ENCODE measurements around the gene CDKAL1.

Gene CDKAL1

GRCh38 chr6:20771409-20771808 is 237.2 kb downstream of the CDKAL1 start:
- H2BK12ac ChIP-seq (ENCODE audit: low read length in 2 of 2): no peak overlapping the region
- H3K36me3 ChIP-seq (ENCODE audit: control insufficient read depth in 1 of 2, insufficient read depth in 2 of 2, low read depth in 1 of 2, low read length in 2 of 2): no peaks in the 10 kb centered on the region
- no peak overlapping the region for H3K23ac ChIP-seq (ENCODE audit: low read length in 2 of 2)
- no peak overlapping the region for H3K4me2 ChIP-seq (ENCODE audit: low read length, poor library complexity, severe bottlenecking)
- H2BK5ac ChIP-seq (ENCODE audit: low read depth, low read length, poor library complexity, severe bottlenecking): no peak overlapping the region
- H3K4me1 ChIP-seq (ENCODE audit: control insufficient read depth, insufficient read depth, low read depth, low read length): no peaks in the 10 kb centered on the region
- DNase-seq: no peak
- no peaks in the 10 kb centered on the region for H3K27me3 ChIP-seq (ENCODE audit: control insufficient read depth in 1 of 2, insufficient read depth in 1 of 2, low read length in 2 of 2)
- H2BK120ac ChIP-seq (ENCODE audit: low read depth, low read length): no peak overlapping the region
- no peak overlapping the region for H3K27ac ChIP-seq (ENCODE audit: low read length, poor library complexity, severe bottlenecking)
- H4K8ac ChIP-seq (ENCODE audit: low read length): no peak overlapping the region
- no peaks in the 10 kb centered on the region for H3K79me1 ChIP-seq (replicated peaks; ENCODE audit: low read length, poor library complexity, severe bottlenecking)
- H3K14ac ChIP-seq (ENCODE audit: low read length in 2 of 2): no peak overlapping the region
- no peak overlapping the region for H3K18ac ChIP-seq (ENCODE audit: low read depth in 1 of 2, low read length in 2 of 2)
- no peak overlapping the region for H2BK15ac ChIP-seq (ENCODE audit: low read depth, poor library complexity, severe bottlenecking)
- no peak overlapping the region for H3K9ac ChIP-seq (ENCODE audit: low read length)
- WGBS: 66% methylated on average over 6 of the region's 6 CpGs
- H4K91ac ChIP-seq (ENCODE audit: low read length): no peak overlapping the region
- H2AK5ac ChIP-seq (ENCODE audit: low read length, severe bottlenecking): no peak overlapping the region
- H2AFZ ChIP-seq (ENCODE audit: low read depth, low read length): no peak overlapping the region
- no peaks in the 10 kb centered on the region for H3K9me3 ChIP-seq (ENCODE audit: control insufficient read depth, low read length)
- H3K4me3 ChIP-seq (ENCODE audit: insufficient read depth in 1 of 2, low read depth in 1 of 2, low read length in 2 of 2): no peak overlapping the region
- H3K4ac ChIP-seq (ENCODE audit: low read depth in 1 of 2, low read length in 2 of 2): no peak overlapping the region

GRCh38 chr6:20773822-20774221 is 239.6 kb downstream of the CDKAL1 start:
- no peaks in the 10 kb centered on the region for H3K27me3 ChIP-seq (ENCODE audit: control insufficient read depth in 1 of 2, insufficient read depth in 1 of 2, low read length in 2 of 2)
- 100% methylated on average over 1 of the region's 1 CpG for WGBS
- no peak overlapping the region for H3K23ac ChIP-seq (ENCODE audit: low read length in 2 of 2)
- no peak overlapping the region for H3K4me3 ChIP-seq (ENCODE audit: insufficient read depth in 1 of 2, low read depth in 1 of 2, low read length in 2 of 2)
- no peak overlapping the region for H3K9ac ChIP-seq (ENCODE audit: low read length)
- no peak overlapping the region for H3K27ac ChIP-seq (ENCODE audit: low read length, poor library complexity, severe bottlenecking)
- no peaks in the 10 kb centered on the region for H3K4me1 ChIP-seq (ENCODE audit: control insufficient read depth, insufficient read depth, low read depth, low read length)
- H4K8ac ChIP-seq (ENCODE audit: low read length): no peak overlapping the region
- no peak overlapping the region for H3K4me2 ChIP-seq (ENCODE audit: low read length, poor library complexity, severe bottlenecking)
- H2BK120ac ChIP-seq (ENCODE audit: low read depth, low read length): no peak overlapping the region
- H3K4ac ChIP-seq (ENCODE audit: low read depth in 1 of 2, low read length in 2 of 2): no peak overlapping the region
- no peak overlapping the region for H2BK5ac ChIP-seq (ENCODE audit: low read depth, low read length, poor library complexity, severe bottlenecking)
- no peak overlapping the region for H2AK5ac ChIP-seq (ENCODE audit: low read length, severe bottlenecking)
- H3K36me3 ChIP-seq (ENCODE audit: control insufficient read depth in 1 of 2, insufficient read depth in 2 of 2, low read depth in 1 of 2, low read length in 2 of 2): no peaks in the 10 kb centered on the region
- H3K14ac ChIP-seq (ENCODE audit: low read length in 2 of 2): no peak overlapping the region
- no peak overlapping the region for H2AFZ ChIP-seq (ENCODE audit: low read depth, low read length)
- DNase-seq: no peak
- no peak overlapping the region for H4K91ac ChIP-seq (ENCODE audit: low read length)
- peaks cover 2% of the 10 kb centered on the region for H3K79me1 ChIP-seq (replicated peaks; ENCODE audit: low read length, poor library complexity, severe bottlenecking)
- no peaks in the 10 kb centered on the region for H3K9me3 ChIP-seq (ENCODE audit: control insufficient read depth, low read length)
- no peak overlapping the region for H2BK12ac ChIP-seq (ENCODE audit: low read length in 2 of 2)
- H2BK15ac ChIP-seq (ENCODE audit: low read depth, poor library complexity, severe bottlenecking): no peak overlapping the region
- no peak overlapping the region for H3K18ac ChIP-seq (ENCODE audit: low read depth in 1 of 2, low read length in 2 of 2)

GRCh38 chr6:20775981-20776380 is 241.7 kb downstream of the CDKAL1 start:
- WGBS: 100% methylated on average over 1 of the region's 1 CpG

GRCh38 chr6:20777801-20778200 is 243.5 kb downstream of the CDKAL1 start:
- H3K4me3 ChIP-seq (ENCODE audit: insufficient read depth in 1 of 2, low read depth in 1 of 2, low read length in 2 of 2): no peak overlapping the region
- no peak overlapping the region for H3K18ac ChIP-seq (ENCODE audit: low read depth in 1 of 2, low read length in 2 of 2)
- DNase-seq: no peak
- no peak overlapping the region for H4K91ac ChIP-seq (ENCODE audit: low read length)
- H2AFZ ChIP-seq (ENCODE audit: low read depth, low read length): no peak overlapping the region
- no peak overlapping the region for H2BK5ac ChIP-seq (ENCODE audit: low read depth, low read length, poor library complexity, severe bottlenecking)
- H3K9me3 ChIP-seq (ENCODE audit: control insufficient read depth, low read length): no peaks in the 10 kb centered on the region
- peaks cover 2% of the 10 kb centered on the region for H3K79me1 ChIP-seq (replicated peaks; ENCODE audit: low read length, poor library complexity, severe bottlenecking)
- no peaks in the 10 kb centered on the region for H3K4me1 ChIP-seq (ENCODE audit: control insufficient read depth, insufficient read depth, low read depth, low read length)
- no peaks in the 10 kb centered on the region for H3K27me3 ChIP-seq (ENCODE audit: control insufficient read depth in 1 of 2, insufficient read depth in 1 of 2, low read length in 2 of 2)
- H2BK15ac ChIP-seq (ENCODE audit: low read depth, poor library complexity, severe bottlenecking): no peak overlapping the region
- no peak overlapping the region for H3K23ac ChIP-seq (ENCODE audit: low read length in 2 of 2)
- H4K8ac ChIP-seq (ENCODE audit: low read length): no peak overlapping the region
- H3K14ac ChIP-seq (ENCODE audit: low read length in 2 of 2): no peak overlapping the region
- no peak overlapping the region for H3K4ac ChIP-seq (ENCODE audit: low read depth in 1 of 2, low read length in 2 of 2)
- H3K9ac ChIP-seq (ENCODE audit: low read length): no peak overlapping the region
- H2BK120ac ChIP-seq (ENCODE audit: low read depth, low read length): no peak overlapping the region
- no peak overlapping the region for H2AK5ac ChIP-seq (ENCODE audit: low read length, severe bottlenecking)
- no peak overlapping the region for H2BK12ac ChIP-seq (ENCODE audit: low read length in 2 of 2)
- no peak overlapping the region for H3K4me2 ChIP-seq (ENCODE audit: low read length, poor library complexity, severe bottlenecking)
- H3K27ac ChIP-seq (ENCODE audit: low read length, poor library complexity, severe bottlenecking): no peak overlapping the region
- peaks cover 0 to 5% of the 10 kb centered on the region in 2 experiments for H3K36me3 ChIP-seq (ENCODE audit: control insufficient read depth in 1 of 2, insufficient read depth in 2 of 2, low read depth in 1 of 2, low read length in 2 of 2)

More at GRCh38 chr6:20775981-20776380, 241.7 kb downstream of the CDKAL1 start:
- no peaks in the 10 kb centered on the region for H3K4me1 ChIP-seq (ENCODE audit: control insufficient read depth, insufficient read depth, low read depth, low read length)
- no peak overlapping the region for H3K4me3 ChIP-seq (ENCODE audit: insufficient read depth in 1 of 2, low read depth in 1 of 2, low read length in 2 of 2)
- H3K14ac ChIP-seq (ENCODE audit: low read length in 2 of 2): no peak overlapping the region
- H2AK5ac ChIP-seq (ENCODE audit: low read length, severe bottlenecking): no peak overlapping the region
- H4K91ac ChIP-seq (ENCODE audit: low read length): no peak overlapping the region
- H2AFZ ChIP-seq (ENCODE audit: low read depth, low read length): no peak overlapping the region
- no peaks in the 10 kb centered on the region for H3K36me3 ChIP-seq (ENCODE audit: control insufficient read depth in 1 of 2, insufficient read depth in 2 of 2, low read depth in 1 of 2, low read length in 2 of 2)
- no peak for DNase-seq
- no peak overlapping the region for H3K18ac ChIP-seq (ENCODE audit: low read depth in 1 of 2, low read length in 2 of 2)
- no peaks in the 10 kb centered on the region for H3K27me3 ChIP-seq (ENCODE audit: control insufficient read depth in 1 of 2, insufficient read depth in 1 of 2, low read length in 2 of 2)
- H3K23ac ChIP-seq (ENCODE audit: low read length in 2 of 2): no peak overlapping the region
- peaks cover 2% of the 10 kb centered on the region for H3K79me1 ChIP-seq (replicated peaks; ENCODE audit: low read length, poor library complexity, severe bottlenecking)
- H2BK12ac ChIP-seq (ENCODE audit: low read length in 2 of 2): no peak overlapping the region
- no peak overlapping the region for H2BK120ac ChIP-seq (ENCODE audit: low read depth, low read length)
- no peaks in the 10 kb centered on the region for H3K9me3 ChIP-seq (ENCODE audit: control insufficient read depth, low read length)
- no peak overlapping the region for H3K4me2 ChIP-seq (ENCODE audit: low read length, poor library complexity, severe bottlenecking)
- H4K8ac ChIP-seq (ENCODE audit: low read length): no peak overlapping the region
- H3K9ac ChIP-seq (ENCODE audit: low read length): no peak overlapping the region
- no peak overlapping the region for H3K4ac ChIP-seq (ENCODE audit: low read depth in 1 of 2, low read length in 2 of 2)
- no peak overlapping the region for H3K27ac ChIP-seq (ENCODE audit: low read length, poor library complexity, severe bottlenecking)
- no peak overlapping the region for H2BK15ac ChIP-seq (ENCODE audit: low read depth, poor library complexity, severe bottlenecking)
- no peak overlapping the region for H2BK5ac ChIP-seq (ENCODE audit: low read depth, low read length, poor library complexity, severe bottlenecking)

Measured in mesenchymal stem cell (in vitro differentiated cells and primary cell).